NCI-H2196 treated with DMSO at 0.1 percent for 48 hours (cell line): ENCODE data around the gene ERVMER34-1.

Experiments used
- DNase-seq: peaks from one replicate; lab custom pipeline; 2025; ENCODE audit not compliant: unreplicated experiment; lab: John Stamatoyannopoulos, UW

The ERVMER34-1 gene, protein sequence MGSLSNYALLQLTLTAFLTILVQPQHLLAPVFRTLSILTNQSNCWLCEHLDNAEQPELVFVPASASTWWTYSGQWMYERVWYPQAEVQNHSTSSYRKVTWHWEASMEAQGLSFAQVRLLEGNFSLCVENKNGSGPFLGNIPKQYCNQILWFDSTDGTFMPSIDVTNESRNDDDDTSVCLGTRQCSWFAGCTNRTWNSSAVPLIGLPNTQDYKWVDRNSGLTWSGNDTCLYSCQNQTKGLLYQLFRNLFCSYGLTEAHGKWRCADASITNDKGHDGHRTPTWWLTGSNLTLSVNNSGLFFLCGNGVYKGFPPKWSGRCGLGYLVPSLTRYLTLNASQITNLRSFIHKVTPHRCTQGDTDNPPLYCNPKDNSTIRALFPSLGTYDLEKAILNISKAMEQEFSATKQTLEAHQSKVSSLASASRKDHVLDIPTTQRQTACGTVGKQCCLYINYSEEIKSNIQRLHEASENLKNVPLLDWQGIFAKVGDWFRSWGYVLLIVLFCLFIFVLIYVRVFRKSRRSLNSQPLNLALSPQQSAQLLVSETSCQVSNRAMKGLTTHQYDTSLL

GRCh38 chr4:52750819-52751486 lies at the start of gene ERVMER34-1:
ERVMER34-1 (minus strand) TSS chr4:52751425; CDS start chr4:52745520, 5,905 bp downstream.
- DNase-seq: no peak

- no peak for DNase-seq
Measured at GRCh38 chr4:52799813-52800212, 48.6 kb upstream of the ERVMER34-1 start.

DNA sequence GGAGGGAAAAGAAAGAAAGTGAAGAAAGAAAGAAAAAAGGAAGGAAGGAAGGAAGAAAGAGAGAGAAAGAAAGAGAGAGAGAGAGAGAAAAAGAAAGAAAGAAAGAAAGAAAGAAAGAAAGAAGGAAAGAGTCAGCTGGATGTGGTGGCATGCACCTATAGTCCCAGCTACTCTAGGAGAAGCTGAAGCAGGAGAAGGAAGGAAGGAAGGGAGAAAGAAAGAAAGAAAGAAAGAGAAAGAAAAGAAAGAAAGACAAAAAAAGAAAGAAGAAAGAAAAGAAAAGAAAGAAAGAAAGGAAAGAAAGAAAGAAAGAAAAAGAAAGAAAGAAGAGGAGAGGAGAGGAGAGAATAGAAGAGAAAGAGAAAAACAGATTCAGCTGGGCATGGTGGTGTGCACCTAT lies 44.3 kb upstream of the ERVMER34-1 start:
- no peak for DNase-seq

- no peak for DNase-seq
Measured at GRCh38 chr4:52791936-52792335, 40.7 kb upstream of the ERVMER34-1 start.

- DNase-seq: no peak
Measured at GRCh38 chr4:52789774-52790173, 38.5 kb upstream of the ERVMER34-1 start.

GRCh38 chr4:52788806-52789205 lies 37.6 kb upstream of the ERVMER34-1 start:
- DNase-seq: no peak

- no peak for DNase-seq
Measured at GRCh38 chr4:52783069-52783468, 31.8 kb upstream of the ERVMER34-1 start.

- DNase-seq: no peak
Measured at GRCh38 chr4:52780617-52781354, 29.6 kb upstream of the ERVMER34-1 start.

- no peak for DNase-seq
Measured at GRCh38 chr4:52780206-52780605, 29.0 kb upstream of the ERVMER34-1 start.

- DNase-seq: no peak
Measured at GRCh38 chr4:52760256-52760655, 9.0 kb upstream of the ERVMER34-1 start.

- DNase-seq: no peak
Measured at GRCh38 chr4:52755426-52755825, 4.2 kb upstream of the ERVMER34-1 start.

DNA sequence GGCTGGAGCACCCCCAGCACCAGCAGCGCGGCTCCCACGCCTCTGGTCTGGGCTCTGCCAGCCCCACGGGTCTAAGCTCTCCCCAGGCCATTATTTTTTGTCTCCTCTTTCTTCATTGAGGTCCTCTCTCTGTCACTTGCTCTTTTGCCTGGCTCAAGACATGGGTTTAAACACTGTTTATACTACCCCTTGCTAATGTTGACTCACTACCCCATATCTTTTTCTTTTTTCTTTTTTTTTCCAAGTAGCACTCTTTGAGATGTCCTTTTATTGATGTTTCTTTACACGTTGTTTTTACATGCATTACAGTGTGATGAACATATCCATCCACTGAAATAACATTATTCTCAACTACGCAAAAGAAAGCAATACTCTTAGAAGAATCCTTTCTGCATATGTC lies 1.7 kb upstream of the ERVMER34-1 start:
- no peak for DNase-seq

- no peak for DNase-seq
Measured at GRCh38 chr4:52751487-52751911, 274 bp upstream of the ERVMER34-1 start.

DNA sequence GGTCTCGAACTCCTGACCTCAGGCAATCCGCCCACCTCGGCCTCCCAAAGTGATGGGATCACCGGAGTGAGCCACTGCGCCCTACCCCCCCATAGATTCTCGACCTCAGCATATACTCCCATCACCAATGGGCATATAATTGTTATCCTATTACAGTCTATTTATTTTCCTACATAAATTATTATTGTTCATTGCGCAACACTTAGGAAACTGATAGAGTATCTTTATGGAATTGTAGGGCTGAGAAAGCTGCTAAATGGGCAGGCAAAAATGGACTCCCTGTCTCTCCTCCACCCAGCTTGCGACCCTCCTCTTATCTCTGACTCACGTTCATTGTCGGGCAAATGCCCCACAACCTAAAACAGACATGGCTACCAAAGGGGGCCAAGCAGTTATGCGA lies 1.0 kb downstream of the ERVMER34-1 start:
- DNase-seq: no peak

- DNase-seq: no peak
Measured at GRCh38 chr4:52748432-52748831, 2.8 kb downstream of the ERVMER34-1 start.

DNA sequence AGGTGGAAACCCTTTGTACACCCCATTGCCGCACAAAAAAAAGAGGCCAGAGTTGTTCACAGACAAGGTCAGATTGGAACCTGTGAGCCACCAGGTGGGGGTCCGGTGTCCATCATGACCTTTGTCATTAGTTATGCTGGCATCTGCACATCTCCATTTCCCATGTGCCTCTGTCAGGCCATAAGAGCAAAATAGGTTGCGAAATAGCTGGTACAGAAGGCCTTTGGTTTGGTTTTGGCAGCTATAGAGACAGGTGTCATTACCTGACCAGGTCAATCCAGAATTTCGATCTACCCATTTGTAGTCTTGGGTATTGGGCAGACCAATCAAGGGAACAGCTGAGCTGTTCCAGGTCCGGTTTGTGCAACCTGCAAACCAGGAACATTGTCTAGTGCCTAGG lies 6.6 kb downstream of the ERVMER34-1 start:
- DNase-seq: no peak

DNA sequence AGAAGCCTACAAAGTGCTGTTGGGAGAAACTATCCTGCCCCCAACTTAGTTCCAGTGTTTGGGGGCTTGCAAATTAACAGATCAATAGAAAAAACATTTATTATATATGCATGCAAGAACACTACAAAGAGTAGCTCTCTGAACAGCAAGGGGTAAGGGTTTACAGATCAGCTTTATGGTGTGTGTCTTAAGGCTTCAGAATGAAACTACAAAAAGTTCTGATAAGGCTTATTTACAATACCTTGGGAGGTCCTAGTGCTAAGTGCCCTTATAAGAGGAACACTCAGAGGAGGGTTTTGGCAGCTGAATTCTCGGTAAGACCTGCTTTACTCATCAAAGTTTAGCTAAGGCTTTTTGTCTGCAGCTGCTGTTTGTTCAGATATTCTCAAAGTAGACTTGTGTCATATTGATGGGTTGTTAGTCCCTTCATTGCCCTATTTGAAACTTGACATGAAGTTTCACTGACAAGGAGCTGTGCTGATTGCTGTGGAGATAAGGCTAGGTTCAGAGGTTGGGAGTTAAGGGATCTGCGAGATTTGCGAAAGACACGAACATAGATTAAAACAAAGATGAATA lies 7.7 kb downstream of the ERVMER34-1 start:
- no peak for DNase-seq

- DNase-seq: no peak
Measured at GRCh38 chr4:52729586-52729985, 21.6 kb downstream of the ERVMER34-1 start.

- DNase-seq: no peak
Measured at GRCh38 chr4:52728691-52729240, 22.5 kb downstream of the ERVMER34-1 start.

DNA sequence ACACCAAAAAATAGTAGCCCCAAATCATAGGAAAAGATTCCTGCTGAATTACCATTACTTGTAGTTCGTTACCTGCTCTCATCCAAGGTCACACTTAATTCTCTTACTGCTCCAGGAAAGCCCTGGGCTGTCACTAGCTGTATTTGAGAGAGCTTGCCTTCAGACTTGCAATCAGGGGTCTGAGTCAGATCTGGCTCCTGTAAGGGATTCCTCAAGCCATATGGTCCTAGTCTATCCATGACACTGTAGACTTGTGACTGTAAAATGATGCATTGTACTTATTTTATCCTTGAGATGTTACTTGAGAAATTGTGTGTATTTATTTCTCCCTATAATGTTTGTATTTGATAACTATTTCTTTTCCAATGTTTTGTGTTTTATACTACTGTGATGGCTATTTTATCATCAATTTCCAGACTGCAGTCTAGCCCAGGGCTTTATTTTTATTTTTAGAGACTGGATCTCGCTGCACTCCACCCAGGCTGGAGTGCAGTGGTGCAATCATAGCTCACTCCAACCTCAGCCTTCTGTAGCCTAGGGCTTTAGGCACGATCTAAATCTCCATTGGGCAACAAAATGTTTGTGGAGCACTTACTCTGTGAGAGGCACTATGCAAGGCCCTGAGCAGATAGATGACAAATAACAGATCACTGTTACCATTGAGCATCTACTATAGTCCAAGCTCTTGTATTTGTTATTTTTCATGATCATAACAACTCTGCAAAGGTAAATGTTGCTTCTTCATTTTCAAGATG lies 24.2 kb downstream of the ERVMER34-1 start:
- DNase-seq: no peak
